ENCODE measurements around the gene CTXN1.

CTXN1 gene

GRCh38 chr19:7921967-7922835, 3.7 kb downstream of the CTXN1 start:
- Histone ChIP-seq H4K20me1 (ENCODE audit: low read depth, low read length) (no peaks in the 10 kb centered on the region), H3K79me2 (ENCODE audit: insufficient read depth, low read length) (no peaks in the 10 kb centered on the region), H3K36me3 (ENCODE audit: low read length) (no peaks in the 10 kb centered on the region), H3K9me2 (replicated peaks; ENCODE audit: insufficient read depth, low read length) (no peaks in the 10 kb centered on the region), H3F3A (ENCODE audit: insufficient read depth) (no peaks in the 10 kb centered on the region), H3K9me3 (ENCODE audit: insufficient read depth, low read length) (no peaks in the 10 kb centered on the region), H3K9ac (ENCODE audit: low read length) (no peak overlapping the region), H3K4me3 (ENCODE audit: insufficient read depth, low read length, poor library complexity, severe bottlenecking) (no peak overlapping the region), H3K27me3 (ENCODE audit: low read length) (no peaks in the 10 kb centered on the region), H2AFZ (ENCODE audit: low read depth, low read length, severe bottlenecking) (no peak overlapping the region), H3K27ac (ENCODE audit: low read depth, low read length) (no peak overlapping the region), H3K4me2 (ENCODE audit: low read depth, low read length, poor library complexity, severe bottlenecking) (peak overlapping the region; percentile 82)
- no peak for TF ChIP-seq EZH2phosphoT487 (conservative IDR thresholded peaks at IDR 0.05; ENCODE audit: low read length)
- TF ChIP-seq CTCF (IDR thresholded peaks at IDR 0.05; ENCODE audit: insufficient read depth, low read length, poor library complexity, severe bottlenecking) = no peak

DNA sequence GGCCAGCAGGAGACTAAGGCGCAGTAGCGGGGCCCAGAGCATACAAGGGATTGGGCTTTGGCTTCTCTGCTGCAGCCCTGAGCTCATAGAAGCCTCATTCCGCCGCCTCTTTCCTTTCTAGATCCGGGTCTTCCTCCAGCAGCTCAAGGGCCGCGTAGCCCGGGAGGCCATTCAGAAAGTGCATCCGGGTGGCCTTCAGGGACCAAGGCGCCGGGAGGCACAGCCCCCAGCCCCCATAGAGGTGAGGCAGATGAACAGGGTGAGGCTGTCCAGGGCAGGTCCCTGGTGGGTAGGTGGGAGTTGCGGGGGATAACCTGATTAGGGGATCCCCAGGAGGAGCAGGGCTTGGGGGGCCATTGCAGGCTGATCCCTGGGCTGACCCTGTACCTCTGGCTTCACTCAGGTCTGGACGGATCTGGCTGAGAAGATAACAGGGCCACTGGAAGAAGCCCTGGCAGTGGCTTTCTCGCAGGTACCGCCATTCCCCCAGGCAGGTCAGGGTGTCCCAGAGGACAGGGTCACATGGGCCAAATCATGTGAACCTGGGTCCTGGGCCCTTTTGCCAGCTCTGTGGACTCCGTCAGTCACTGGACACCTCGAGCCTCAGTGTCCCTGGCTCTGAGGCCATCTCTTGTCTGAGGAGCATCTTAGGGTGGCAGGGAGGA, 4.5 kb downstream of the CTXN1 start:
- peak overlapping the region; percentile 82 for H3K4me2 ChIP-seq (ENCODE audit: low read depth, low read length, poor library complexity, severe bottlenecking)
- no peaks in the 10 kb centered on the region for H3K36me3 ChIP-seq (ENCODE audit: low read length)
- peak overlapping the region; percentile 32; the same call in 1 of the 2 replicates for H3K27ac ChIP-seq (ENCODE audit: low read depth, low read length)
- no peaks in the 10 kb centered on the region for H3K9me2 ChIP-seq (replicated peaks; ENCODE audit: insufficient read depth, low read length)
- no peaks in the 10 kb centered on the region for H3K27me3 ChIP-seq (ENCODE audit: low read length)
- H3K9me3 ChIP-seq (ENCODE audit: insufficient read depth, low read length) = no peaks in the 10 kb centered on the region
- peak overlapping the region; percentile 63 for H3K9ac ChIP-seq (ENCODE audit: low read length)
- H3K79me2 ChIP-seq (ENCODE audit: insufficient read depth, low read length) = no peaks in the 10 kb centered on the region
- no peaks in the 10 kb centered on the region for H3F3A ChIP-seq (ENCODE audit: insufficient read depth)
- peak overlapping the region; percentile 65 for H3K4me3 ChIP-seq (ENCODE audit: insufficient read depth, low read length, poor library complexity, severe bottlenecking)
- no peak overlapping the region for H2AFZ ChIP-seq (ENCODE audit: low read depth, low read length, severe bottlenecking)
- H4K20me1 ChIP-seq (ENCODE audit: low read depth, low read length) = no peaks in the 10 kb centered on the region
- TF ChIP-seq CTCF (IDR thresholded peaks at IDR 0.05; ENCODE audit: insufficient read depth, low read length, poor library complexity, severe bottlenecking) (no peak), EZH2phosphoT487 (conservative IDR thresholded peaks at IDR 0.05; ENCODE audit: low read length) (no peak)

DNA sequence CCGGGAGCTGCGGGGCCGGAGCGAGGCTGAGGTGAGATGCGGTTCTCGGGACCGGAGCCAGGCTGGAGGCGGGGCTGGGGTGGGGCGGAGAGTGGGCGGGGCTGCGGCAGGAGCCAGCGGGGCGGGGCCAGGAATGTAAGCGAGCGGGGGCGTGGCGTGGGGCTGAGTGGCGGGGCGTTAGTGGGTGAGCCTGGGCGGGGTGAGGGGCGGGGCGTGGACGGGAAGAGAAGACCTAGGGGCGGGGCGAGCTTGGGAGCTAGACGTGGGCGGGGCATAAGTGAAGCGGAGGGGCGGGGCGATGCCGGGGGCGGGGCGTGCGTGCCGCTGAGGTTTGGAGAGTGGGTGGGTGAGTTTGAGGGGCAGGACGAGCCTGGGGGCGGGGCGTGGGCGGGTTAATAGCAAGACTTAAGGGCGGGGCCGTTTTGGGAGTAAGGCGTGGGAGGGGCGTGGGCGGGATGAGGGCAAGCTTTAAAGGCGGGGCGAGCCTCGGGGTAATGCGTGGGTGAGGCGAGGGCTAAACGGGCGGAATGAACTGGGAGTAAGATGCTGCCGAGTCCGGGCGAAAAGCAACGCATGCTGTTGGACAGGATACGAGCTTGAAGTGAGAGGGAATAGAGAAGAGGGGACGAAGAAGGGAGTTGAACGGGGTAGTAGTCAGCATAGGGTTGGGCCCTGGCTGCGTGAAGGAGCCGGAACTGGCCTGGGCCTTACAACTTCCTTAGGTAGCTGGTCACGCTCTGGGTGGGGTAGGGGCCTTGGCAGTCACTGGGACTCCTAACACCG, 5.2 kb downstream of the CTXN1 start:
- TF ChIP-seq EZH2phosphoT487 (conservative IDR thresholded peaks at IDR 0.05; ENCODE audit: low read length) (no peak), CTCF (IDR thresholded peaks at IDR 0.05; ENCODE audit: insufficient read depth, low read length, poor library complexity, severe bottlenecking) (no peak)
- no peaks in the 10 kb centered on the region for H4K20me1 ChIP-seq (ENCODE audit: low read depth, low read length)
- H3K9ac ChIP-seq (ENCODE audit: low read length) = peak overlapping the region; percentile 63
- H3K27me3 ChIP-seq (ENCODE audit: low read length) = no peaks in the 10 kb centered on the region
- H3K9me3 ChIP-seq (ENCODE audit: insufficient read depth, low read length) = no peaks in the 10 kb centered on the region
- H3K36me3 ChIP-seq (ENCODE audit: low read length) = no peaks in the 10 kb centered on the region
- H3F3A ChIP-seq (ENCODE audit: insufficient read depth) = no peaks in the 10 kb centered on the region
- peak overlapping the region; percentile 82 for H3K4me2 ChIP-seq (ENCODE audit: low read depth, low read length, poor library complexity, severe bottlenecking)
- H3K9me2 ChIP-seq (replicated peaks; ENCODE audit: insufficient read depth, low read length) = no peaks in the 10 kb centered on the region
- H3K79me2 ChIP-seq (ENCODE audit: insufficient read depth, low read length) = no peaks in the 10 kb centered on the region
- peak overlapping the region; percentile 77 for H3K4me3 ChIP-seq (ENCODE audit: insufficient read depth, low read length, poor library complexity, severe bottlenecking)
- H3K27ac ChIP-seq (ENCODE audit: low read depth, low read length) = peak overlapping the region; percentile 59
- H2AFZ ChIP-seq (ENCODE audit: low read depth, low read length, severe bottlenecking) = peak overlapping the region; percentile 55
